Measurements from ENCODE around the gene HSDL2. TPM values are rescaled to one million over a fixed set of nuclear protein-coding genes. Genes with fewer than 3 reads are reported as not detected.
A peak's percentile ranks its signal among the peaks of the same experiment; 100 is the strongest.

Gene HSDL2
- total RNA-seq, 1 experiment from 2014 or later, result 32.2 TPM

DNA sequence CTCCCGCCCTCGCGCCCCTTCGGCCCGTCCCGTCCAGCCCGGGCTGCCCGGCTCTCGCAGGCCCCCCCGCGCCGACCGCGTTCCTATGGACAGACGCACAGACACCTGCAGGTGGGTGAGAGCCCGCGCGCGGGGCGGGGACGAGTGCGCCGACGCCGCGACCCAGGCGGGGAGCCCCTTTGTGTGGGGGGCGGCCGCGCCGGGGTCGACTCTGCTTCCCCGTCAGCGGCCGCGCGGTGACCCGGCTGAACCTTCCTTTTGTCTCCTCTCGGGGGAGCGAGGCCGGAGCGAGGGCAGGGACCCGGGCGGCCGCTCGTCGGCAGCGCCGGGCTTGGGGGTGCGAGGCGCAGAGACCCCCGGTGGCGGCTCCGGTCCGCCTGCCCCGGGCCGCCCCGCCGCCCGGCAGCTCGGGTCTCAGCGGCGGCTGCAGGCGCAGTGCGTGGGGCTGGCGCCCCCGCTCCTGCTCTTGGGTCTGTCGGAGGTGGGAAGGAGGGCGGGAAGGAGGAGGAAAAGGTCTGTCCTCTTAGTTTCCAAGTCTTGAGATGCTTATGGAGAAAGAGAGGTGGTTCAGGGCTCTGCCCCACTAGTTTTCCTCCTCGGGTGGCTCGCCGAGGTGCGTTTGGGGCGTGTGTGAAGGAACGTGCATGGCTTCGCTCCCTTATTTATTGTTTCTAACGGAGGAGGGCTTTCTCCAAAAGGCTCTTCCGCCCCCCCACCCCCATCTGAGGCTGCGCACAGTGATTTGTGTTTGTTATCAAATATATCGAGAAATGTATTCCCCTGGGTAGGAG lies 107.3 kb downstream of the HSDL2 start:
- no TSS peak for BruUV-seq (replicated peaks)
- intact Hi-C loops (cut with micrococcal nuclease; ENCODE audit: unreplicated experiment), result loop anchor here (10.0 kb wide), 2 partner anchors 218 to 308 kb away; no protein-coding TSS in a partner anchor
- H3K27ac ChIP-seq (ENCODE audit: low read length), result 0 out of 2 replicates have a peak overlapping the region, but pooled peaks have one; percentile 51
- peaks cover 16% of the 10 kb centered on the region; the same call in 1 of the 2 replicates for H3K4me1 ChIP-seq (ENCODE audit: control insufficient read depth, insufficient read depth, low read length)
- ATAC-seq (peak; percentile 84), DNase-seq (ENCODE audit: low read depth, low spot score) (no peak)
- H3K4me3 ChIP-seq (ENCODE audit: low read depth in 2 of 2, low read length in 2 of 2), result peak overlapping the region; percentile 69 to 76
- CTCF ChIA-PET, result no interaction called here
- in situ Hi-C loops (cut with HindIII; ENCODE audit: low pct_unique_long_range_greater_than_20kb, low sequenced_read_pairs), result no loop called here
- no peaks in the 10 kb centered on the region for H3K27me3 ChIP-seq (ENCODE audit: control insufficient read depth, insufficient read depth, low read length)
- H3K36me3 ChIP-seq (ENCODE audit: control insufficient read depth, insufficient read depth, low read length), result no peaks in the 10 kb centered on the region; the same call in 1 of the 2 replicates
- POLR2A ChIA-PET, result interaction anchor here (0.7 kb wide), 1 partner anchor 57 kb away, joined by 6 read pairs; no protein-coding TSS in a partner anchor
- TF ChIP-seq REST (IDR thresholded peaks at IDR 0.05; ENCODE audit: insufficient read depth in 1 of 2, low read depth in 2 of 2, low read length in 1 of 2) (no peak), TCF7L2 (IDR thresholded peaks at IDR 0.05; ENCODE audit: low read depth, low read length) (no peak), POLR2AphosphoS5 (IDR thresholded peaks at IDR 0.05; ENCODE audit: low read depth, low read length) (no peak), CTCF (IDR thresholded peaks at IDR 0.05) (no peak), SIN3A (IDR thresholded peaks at IDR 0.05; ENCODE audit: borderline replicate concordance, insufficient read depth, low read depth, low read length) (no peak)
- H3K9me3 ChIP-seq (ENCODE audit: control insufficient read depth, insufficient read depth, low read depth, low read length), result no peaks in the 10 kb centered on the region

- Histone ChIP-seq H3K4me3 (ENCODE audit: low read depth in 2 of 2, low read length in 2 of 2) (peak overlapping the region; percentile 69 to 76), H3K27ac (ENCODE audit: low read length) (peak overlapping the region; percentile 51; the same call in 1 of the 2 replicates), H3K9me3 (ENCODE audit: control insufficient read depth, insufficient read depth, low read depth, low read length) (no peaks in the 10 kb centered on the region), H3K27me3 (ENCODE audit: control insufficient read depth, insufficient read depth, low read length) (no peaks in the 10 kb centered on the region), H3K4me1 (ENCODE audit: control insufficient read depth, insufficient read depth, low read length) (peaks cover 16% of the 10 kb centered on the region; the same call in 1 of the 2 replicates), H3K36me3 (ENCODE audit: control insufficient read depth, insufficient read depth, low read length) (no peaks in the 10 kb centered on the region; the same call in 1 of the 2 replicates)
- BruUV-seq (replicated peaks), result no TSS peak
- no peak for TF ChIP-seq REST (IDR thresholded peaks at IDR 0.05; ENCODE audit: insufficient read depth in 1 of 2, low read depth in 2 of 2, low read length in 1 of 2)
- TF ChIP-seq TCF7L2 (IDR thresholded peaks at IDR 0.05; ENCODE audit: low read depth, low read length), result no peak
- TF ChIP-seq POLR2AphosphoS5 (IDR thresholded peaks at IDR 0.05; ENCODE audit: low read depth, low read length), result no peak
- POLR2A ChIA-PET, result interaction anchor here (0.7 kb wide), 1 partner anchor 56 kb away, joined by 6 read pairs; no protein-coding TSS in a partner anchor
- CTCF ChIA-PET, result interaction anchor here (0.6 kb wide), 1 partner anchor 14 kb away, joined by 3 read pairs; no protein-coding TSS in a partner anchor
- intact Hi-C loops (cut with micrococcal nuclease; ENCODE audit: unreplicated experiment), result loop anchor here (10.0 kb wide), 2 partner anchors 217 to 307 kb away; no protein-coding TSS in a partner anchor
- DNase-seq (ENCODE audit: low read depth, low spot score) (no peak), ATAC-seq (no peak)
- in situ Hi-C loops (cut with HindIII; ENCODE audit: low pct_unique_long_range_greater_than_20kb, low sequenced_read_pairs), result no loop called here
Observed at GRCh38 chr9:112487799-112488340, 108.0 kb downstream of the HSDL2 start.
